ENCODE results near the gene GTF2H1.

DNA sequence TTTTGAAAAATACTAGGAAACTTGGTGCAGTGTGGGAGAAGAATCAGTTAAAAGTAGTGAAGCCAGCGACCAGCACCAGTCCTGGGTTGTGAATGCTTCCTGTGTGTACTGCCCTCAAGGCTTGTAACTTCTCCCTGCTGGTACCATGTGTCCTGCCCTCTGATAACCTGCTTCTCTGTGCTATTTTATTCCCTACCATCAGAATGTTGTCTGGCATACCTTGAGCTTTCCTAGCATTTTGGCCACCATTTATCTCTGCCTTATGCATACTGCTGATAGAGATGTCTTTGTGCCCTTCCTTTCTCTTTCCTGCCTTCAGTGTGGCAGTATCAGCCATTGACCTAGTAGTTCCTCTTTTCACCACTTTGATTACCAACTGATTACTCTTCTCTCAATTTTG lies 2.0 kb downstream of the GTF2H1 start:
- TF ChIP-seq SUZ12 (IDR thresholded peaks at IDR 0.05; ENCODE audit: extremely low read depth, insufficient read depth, insufficient read length), result no peak
- TF ChIP-seq YY1 (IDR thresholded peaks at IDR 0.05; ENCODE audit: insufficient read depth, insufficient read length), result no peak
- no peak for TF ChIP-seq ZNF274 (IDR thresholded peaks at IDR 0.05; ENCODE audit: low read depth, low read length)

Measured in NT2/D1 (cell line).